Renal cortex interstitium (tissue), 11 donors: ENCODE results near the gene DGKZ. TPM values are rescaled to one million over a fixed set of nuclear protein-coding genes. Genes with fewer than 3 reads are reported as not detected.

Experiments used
- DNase-seq, 11 donors: peaks; one replicate each; pipeline ENCODE4 v3.0.0-alpha.2; 2013; ENCODE audit warnings: low read depth in 9 of 11, low spot score in 4 of 11; ENCODE audit errors: extremely low read depth in 1 of 11
- polyA plus RNA-seq, 3 donors: library from polyadenylated mRNA; unstranded; fragments of 120-200 nt; gene quantifications; one replicate each; pipeline ENCODE4 v1.2.1, GENCODE V29; 2013; ENCODE audit not compliant: insufficient read length in 3 of 3

The DGKZ gene
- polyA plus RNA-seq, 3 donors: 36.9 to 44.7 (median 40.4) TPM

DNA sequence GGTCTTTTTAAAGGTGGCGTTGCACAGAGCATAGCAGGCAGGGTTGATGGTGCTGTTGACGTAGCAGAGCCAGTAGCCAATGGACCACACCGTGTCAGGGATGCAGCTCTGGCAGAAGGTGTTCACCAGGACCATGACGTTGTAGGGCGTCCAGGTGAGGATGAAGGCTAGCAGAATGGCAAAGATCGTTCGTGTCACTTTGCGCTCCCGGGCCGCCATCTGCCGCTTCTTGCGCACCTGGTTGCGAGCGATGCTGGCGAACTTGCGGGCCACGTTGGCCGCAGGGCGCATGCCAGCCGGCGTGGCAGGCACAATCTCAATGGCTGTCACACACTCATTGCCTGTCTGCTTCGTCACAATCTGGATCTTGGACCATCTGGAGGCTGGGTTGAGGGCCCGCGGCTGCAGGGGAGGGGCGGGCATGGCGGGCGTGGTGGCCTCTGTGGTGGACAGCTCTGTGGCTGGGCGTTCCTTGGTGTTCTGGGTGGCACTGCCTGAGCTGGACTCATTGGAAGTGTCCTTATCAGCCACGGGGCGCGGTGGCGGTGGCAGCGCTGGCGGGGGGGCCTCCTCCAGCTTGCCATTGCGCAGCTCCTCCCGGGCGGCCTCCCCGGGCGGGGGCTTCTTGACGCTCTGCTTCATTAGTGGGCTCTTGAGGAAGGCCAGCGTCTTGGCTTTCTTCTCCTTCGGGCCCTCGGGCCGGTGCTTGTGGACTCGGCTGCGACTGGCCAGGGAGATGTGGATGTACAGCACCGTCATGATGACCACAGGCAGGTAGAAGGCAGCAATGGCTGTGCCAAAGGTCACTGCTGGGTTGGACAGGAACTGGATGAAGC lies 38.1 kb downstream of the DGKZ start:
- no peak for DNase-seq

DNA sequence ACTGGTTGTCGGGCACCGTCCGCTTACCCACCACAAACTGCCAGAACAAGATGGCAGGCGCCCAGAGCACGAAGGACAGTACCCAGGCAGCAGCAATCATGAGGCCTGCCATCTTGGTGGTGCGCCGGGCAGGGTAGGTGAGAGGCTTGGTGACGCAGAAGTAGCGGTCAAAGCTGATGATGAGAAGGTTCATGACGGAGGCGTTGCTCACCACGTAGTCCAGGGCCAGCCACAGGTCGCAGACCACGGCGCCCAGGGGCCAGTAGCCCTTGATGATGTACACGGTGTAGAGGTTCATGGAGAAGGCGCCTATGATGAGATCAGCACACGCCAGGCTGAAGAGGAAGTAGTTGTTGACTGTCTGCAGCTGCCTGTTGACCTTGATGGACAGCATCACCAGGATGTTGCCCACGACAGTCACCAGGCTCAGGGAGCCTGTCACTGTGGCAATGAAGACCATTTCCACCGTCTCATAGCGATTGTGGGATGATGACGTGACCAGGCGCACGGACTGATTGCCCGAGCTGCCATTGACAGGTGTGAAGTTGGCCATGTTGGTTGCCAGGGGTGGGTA lies 38.8 kb downstream of the DGKZ start:
- no peak for DNase-seq

DNA sequence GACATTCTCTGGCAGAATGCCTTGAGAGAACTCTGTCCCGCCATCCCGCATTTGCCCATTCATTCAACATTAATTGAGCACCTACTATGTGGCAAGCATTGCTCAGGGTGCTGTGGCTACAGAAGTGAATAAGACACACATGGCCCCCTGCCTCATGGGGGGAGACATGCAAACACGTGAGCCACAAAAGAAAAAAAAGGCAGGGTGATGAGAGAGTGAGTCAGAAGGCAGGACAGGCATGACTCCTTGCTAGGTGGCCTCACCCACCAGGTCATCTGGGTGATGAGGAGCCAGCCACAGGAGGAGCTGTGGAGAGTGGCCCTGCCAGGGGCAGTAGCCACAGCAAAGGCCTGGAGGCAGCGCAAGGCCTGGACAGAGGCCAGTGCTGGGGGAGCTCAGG lies 39.4 kb downstream of the DGKZ start:
- no peak for DNase-seq

DNA sequence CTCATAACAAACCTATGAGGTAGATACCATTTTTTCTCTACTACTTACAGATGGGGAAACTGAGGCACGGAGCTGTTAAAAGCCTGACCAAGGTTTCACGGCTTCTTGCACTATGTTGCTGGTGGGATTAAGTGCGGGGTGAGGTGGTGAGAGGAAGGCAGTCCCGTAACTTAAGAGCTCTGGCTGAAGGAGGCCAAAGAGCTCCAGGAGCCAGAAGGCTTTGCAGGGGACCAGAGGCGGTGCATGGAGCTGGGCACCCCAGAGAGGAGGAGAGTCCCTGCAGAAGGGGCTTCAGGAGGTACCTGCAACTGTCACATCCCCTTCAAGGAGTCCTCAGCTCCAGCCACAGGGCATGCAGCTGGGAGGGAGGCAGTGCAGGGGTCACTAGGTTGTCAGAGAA lies 40.2 kb downstream of the DGKZ start:
- DNase-seq: no peak

DNA sequence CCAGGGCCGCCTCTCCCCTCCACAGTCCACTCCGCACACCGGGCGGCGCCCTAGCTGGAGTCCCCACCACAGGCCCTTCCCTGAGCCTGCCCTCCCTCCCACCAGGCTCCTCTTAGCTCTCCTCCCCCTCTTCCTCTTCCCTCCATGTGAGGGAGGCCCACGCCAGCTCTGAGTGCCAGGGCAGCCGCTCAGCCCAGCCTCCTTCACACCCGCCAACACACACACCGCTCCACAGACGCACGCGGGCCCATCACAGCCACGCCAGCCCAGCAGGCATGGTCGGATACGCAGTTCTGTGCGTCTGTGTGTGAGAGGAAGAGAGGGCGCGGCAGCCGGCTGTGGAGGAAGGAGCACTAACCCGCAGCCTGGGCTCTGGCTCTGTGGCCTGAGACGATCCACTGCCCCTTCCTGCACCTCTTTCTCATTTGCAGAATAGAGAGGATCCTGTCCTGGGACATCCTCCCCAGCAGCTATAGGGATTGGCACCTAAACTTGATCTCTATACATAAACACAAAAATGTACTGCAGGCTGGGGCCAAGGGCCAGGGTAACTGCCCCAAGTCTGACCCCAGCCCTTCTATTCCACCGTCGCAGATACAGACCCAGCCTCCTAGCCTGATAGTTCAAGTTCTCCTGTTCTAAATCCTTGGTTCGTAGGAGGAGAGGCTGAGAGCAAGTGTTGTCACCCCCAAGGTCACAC lies 40.8 kb downstream of the DGKZ start:
- no peak for DNase-seq

DNA sequence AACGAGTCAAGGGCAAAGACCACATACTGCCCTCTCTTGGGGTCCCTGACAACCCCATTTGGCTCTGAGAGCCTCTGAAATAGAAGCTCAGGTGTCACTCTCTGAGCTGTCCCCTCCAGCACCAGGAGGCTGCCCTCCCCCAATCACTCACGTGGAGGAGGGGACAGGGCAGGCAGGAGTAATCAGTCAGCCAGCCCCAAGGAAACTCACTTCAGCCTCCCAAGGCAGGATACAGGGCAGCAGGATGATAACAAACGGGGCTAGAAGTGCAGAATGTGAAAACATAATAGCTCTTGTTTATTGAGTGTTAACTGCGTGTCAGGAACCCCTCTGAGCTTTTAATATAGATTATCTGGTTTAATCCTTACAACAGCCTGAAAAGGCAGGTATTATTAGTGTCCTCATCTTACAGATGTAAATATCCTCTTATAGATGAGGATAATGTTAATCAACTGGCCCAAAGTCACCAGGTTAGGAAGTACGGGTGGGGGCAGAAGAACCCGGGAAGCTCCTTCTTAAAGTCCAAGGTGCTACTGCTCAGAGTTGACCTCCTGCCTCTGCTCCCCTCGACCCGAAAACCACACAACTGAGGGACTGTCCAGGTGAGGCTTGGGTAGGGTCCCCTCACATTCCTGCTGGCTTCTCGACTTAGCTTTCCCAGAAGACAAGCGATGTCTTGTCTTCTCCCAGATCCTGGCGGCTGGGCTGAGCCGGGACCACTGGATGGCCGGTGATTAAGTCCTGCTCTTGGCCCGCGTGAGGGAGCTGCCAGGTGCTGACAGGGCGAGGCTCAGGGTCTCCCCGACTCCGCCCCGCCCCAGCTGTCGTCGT lies 41.6 kb downstream of the DGKZ start:
- DNase-seq: no peak

DNA sequence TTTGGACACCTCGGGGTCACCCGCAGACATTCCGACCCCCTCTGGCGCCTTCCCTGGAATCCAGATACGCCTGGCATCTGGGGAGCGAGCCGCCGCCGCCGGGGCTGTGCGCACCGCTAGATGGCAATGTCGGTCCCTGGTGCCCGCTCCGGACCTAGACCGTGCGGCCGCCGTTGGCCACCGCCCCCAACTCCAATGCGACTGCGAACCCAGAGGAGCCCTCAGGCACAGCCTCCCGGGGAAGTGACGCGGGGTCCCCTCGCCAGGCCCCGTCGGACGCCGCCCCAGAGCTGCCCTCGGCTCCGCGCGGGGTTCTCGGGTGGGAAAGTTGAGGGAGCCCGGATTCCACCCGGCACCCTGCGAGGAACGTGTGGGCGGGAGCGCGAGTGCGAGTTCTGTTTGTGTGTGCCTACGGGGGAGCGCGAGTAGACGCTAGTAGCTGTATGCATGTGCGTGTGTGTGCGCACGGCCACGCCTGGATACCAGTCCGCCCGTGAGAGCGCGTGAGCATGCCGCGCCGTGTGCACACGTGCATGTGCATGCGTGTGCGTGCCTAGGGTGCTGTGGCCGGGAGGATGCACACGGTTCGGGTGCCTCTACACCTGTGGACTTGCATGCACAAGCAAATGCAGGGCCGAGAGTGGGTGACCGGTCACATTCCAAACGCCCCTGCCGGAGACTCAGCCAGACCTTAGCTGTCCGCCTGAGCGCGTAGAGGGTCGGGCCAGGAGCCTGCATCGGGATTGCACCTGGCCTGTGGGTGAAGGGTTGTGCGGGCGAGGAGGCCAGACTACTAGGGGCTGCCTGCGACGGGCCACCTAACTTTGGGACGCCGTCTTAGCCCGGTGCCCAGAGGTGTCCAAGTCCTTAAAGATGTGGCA lies 42.4 kb downstream of the DGKZ start:
- DNase-seq: no peak

DNA sequence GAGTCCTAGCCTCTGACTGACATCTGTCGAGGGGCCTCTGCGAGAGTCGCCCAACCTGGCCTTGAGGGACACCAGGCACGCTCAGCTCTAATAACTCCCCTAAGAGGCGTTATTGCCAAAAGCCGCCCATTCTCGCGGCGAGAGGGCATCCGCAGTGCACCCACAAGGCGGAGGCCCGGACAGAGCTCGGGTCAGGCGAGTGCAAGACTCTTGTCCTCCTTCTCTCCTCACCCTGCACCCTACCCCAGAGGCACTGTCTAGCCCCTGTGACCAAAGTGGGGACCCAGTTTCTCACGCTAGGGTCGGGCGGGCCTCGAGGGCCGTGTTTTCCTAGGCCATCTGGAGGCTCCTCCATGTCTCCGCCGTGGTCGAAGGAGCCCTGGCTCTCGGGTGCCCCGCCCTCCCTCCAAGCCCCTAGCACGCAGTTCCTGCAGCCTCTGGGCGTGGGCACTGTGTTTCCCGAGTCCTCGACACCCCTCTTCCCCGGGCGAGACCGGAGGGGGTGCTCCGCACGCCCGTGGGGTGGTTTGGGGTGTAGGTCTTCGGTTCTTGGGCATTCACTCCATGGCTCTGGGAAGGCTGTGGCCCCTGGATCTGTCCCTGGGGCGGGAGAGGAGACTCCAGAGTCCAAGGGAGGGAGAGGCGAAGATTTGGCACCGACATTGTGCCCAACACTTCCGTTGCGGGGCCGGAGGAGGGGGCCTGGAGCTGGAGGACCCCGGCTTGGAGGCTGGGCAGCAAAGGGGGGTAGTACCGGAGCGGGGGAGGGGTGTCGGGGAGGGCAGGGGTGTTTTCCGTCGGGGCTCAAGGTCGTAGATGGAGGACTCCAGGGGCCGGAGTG lies 43.3 kb downstream of the DGKZ start:
- DNase-seq: no peak

DNA sequence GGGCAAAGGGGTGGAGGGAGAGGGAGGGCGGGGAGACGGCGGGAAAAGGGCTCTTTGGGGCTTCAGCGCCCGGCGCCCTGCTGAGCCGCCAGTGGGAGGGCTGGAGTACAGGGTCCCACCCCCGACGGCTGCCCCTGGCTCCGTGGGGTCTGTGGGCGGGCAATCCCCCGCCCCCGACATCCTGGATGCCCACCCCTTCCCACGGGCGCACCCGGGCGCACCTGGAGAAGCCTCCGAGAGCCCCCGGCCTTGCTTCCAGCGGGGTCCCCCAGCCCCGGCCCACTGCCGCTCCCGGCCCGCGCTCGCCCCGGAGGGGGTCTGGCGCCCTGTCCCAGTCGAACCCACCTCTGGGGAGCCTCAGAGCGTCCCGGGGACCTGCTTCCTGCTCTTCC lies 43.9 kb downstream of the DGKZ start:
- no peak for DNase-seq

DNA sequence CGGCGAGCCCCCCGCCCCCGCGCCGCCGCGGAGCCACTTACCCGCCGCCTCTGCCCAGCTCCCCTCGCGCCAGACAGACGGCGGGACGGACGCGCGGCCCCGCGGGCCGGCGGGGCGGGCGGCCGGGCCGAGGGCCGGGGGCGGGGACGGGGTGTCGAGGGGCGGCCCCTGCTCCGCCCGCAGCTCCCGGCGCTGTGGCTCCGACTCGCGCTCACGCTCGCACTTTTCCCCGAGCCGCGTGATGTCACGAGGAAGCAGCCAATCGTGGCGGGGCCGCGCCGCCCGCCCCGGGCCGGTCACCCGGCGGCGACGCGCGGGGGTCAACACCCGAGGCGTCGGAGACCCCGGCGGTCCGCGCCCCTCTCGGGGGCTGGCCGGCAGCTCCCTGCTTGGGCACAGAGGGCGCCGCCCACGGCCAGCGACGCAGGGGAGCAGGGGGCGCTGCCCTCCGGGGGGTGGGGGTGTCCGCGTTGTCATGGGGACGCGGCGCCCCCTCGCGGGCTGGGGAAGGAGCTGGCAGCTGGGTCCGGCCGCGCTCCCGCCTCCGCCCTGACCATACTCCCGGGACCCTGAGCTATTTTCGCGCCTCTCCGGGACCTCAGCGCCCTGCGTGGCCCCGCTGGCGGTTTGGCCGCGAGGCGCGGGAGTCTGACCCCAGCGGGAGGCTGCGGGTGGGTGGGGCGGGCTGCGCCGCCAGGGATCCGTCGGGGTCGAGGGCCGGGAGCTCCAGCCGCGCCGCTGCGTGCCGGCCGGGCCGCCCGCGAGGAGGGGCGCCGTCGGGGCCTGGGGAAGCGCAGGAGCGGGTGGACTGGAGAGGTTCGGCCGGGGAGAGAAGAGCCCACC lies 44.5 kb downstream of the DGKZ start, which contains the start of gene CHRM4:
CHRM4 (minus strand) TSS at position 199 of the 843 bp plus-strand sequence. CDS start 5,219 bp downstream, outside the sequence.
- no peak for DNase-seq

DNA sequence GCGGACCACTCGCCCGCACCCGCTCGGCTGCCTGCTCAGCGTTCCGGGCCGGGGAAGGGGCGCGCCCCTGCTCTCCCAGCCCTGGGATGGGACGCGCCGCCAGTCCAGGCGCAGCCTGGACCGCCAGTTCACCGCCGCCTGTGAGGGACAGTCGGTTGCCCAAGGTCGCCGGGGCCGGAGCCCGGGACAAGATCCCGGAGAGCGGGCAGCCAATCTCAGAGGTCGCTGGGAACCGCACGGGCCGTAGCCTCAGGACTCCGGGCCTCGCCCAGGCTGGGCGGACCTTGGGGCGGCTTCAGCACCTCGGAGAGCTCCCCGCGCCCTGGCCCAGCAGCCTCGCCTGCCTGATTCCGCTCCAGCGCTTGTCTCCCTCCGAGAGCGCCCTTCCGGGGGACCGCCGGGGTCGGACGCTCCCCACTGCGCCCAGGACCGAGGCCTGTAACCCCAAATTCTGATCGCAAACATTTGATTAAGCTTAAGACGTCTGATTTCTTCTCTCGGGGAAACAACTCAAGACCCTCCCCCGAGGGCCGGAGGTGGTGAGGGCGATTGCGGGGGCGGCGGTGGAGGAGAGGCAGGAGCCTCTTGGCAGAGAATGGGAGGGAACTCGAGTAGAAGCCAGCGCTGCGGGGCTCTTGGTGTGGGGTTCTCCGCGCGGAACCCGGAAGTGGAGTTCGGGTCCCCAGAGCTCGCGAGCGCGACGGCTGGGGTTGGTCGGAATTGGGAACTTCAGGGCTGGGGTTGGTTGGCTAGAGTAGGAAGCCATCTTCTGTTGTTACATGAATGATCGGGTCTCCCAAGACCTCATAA lies 45.4 kb downstream of the DGKZ start:
- DNase-seq: peak in 6 of 11 donors; percentile 80 to 87 (median 82)

DNA sequence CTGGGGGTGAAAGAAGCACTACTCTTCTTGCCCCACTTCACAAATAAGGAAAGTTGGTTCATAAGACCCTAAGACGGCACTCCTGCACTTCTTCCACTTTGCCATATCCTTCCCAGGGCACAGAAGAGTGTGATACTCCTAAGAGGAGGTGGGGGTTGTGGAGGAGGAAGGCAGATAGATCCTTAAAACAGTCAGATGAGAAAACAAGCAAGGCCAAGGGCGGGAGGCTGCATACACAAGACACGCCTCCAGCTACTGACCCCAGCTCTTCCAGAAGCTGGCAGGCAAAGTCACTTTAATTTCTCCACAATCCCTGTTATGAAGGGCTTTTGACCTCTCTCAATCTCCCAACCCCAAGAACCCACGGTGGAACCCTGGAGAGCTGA lies 46.0 kb downstream of the DGKZ start:
- no peak for DNase-seq

DNA sequence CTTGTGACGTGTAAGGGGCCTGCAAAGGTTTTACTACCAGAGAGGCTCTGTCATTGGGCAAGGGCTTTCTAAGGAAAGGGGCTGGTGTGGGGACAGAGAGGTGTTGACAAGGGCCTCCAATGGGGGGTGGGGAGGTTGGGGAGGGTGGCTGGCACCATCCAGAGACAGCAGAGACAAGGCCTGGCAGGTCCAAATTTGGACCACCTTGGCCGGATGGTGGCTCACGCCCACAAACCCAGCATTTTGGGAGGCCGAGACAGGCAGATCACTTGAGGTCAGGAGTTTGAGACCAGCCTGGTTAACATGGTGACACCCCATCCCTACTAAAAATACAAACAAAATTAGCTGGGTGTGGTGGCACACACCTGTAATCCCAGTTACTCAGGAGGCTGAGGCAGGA lies 46.5 kb downstream of the DGKZ start:
- DNase-seq: no peak

DNA sequence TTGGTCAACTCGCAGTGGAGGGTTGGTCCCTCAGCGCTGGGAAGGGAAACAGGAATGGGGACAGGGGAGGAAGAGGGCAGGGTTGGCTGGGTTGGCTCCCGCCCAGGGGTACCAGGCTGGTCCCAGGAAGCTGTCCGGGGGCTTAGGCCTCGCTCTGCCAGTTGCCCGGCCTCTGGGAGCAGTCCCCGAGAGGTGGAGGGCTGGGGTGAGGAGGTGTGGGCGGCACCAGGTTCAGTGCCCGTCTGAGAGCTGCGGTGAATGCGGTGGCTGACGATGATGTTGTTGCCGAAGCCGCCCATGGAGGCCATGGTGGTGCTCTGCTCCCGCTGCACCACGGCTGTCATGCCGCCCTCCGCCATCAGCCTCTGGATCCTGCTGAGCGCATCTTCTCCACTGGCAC lies 50.3 kb downstream of the DGKZ start:
- DNase-seq: no peak

DNA sequence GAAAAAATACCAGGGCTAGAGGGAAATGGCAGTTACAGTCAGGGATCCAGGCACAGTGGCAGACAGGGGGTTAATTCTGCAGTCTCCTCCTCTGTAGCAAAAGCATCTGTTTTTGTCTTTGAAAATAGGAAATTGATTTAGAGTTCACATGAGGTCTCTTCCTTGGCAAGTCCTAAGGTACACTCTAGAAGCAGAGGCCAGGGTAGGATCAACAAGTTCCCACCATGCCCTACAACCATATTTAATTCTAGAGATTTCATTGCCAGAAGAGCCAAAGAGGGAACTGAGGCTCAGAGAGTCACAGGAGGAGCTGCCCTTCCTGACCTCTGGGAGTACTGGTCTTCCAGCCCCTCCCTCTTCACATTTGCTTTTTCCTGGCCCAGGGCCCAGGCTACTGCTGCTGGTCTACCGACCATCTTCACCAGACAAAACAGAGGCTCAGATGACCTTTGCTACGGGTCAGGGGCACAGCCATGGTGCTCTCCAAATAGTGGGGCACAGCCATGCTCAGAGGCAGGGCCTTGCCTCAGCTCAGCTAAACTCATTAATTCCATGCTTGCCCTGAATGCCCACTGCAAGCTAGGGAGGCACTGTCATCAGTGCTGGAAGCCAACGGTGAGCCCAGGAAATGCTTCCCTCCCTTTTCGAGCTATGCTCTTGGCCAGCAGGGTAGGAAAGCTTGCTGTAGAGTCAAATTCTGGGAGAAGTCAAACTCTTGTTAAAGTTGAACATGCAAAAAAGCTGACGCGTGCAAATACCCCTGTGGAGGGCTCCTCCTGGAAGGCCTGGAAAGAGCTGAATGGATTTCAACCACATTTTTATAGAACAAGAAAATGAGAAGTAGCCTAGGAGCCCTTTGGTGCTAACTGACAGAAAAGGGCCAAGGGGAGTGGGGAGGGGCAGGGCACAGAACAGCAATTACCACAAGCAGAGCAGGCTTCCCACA lies 56.0 kb downstream of the DGKZ start:
- no peak for DNase-seq
